Heart right ventricle (tissue), 16 donors: Measurements from ENCODE around the gene PCDHGC4. TPM values are rescaled to one million over a fixed set of nuclear protein-coding genes. Genes with fewer than 3 reads are reported as not detected.

Source experiments
- ATAC-seq, 8 donors: fragments of 200-7000 bp; cut with Tn5 transposase; one replicate each; pipeline ENCODE4 v1.9.1; 2020; ENCODE audit warnings: mild to moderate bottlenecking in 8 of 8, moderate library complexity in 8 of 8, moderate number of reproducible peaks in 1 of 8
- DNase-seq, 2 donors: peaks; one replicate each; pipeline ENCODE4 v3.0.0-alpha.2; 2020
- H3K27ac ChIP-seq, 10 donors: fragments of 200-600 bp; sonication (generic) in 2 of 10; one replicate each; pipeline versions ENCODE4 v1.5.0 to v1.8.0; 2020 to 2022; ENCODE audit warnings: mild to moderate bottlenecking in 3 of 10
- H3K27me3 ChIP-seq, 7 donors: fragments of 200-600 bp; one replicate each; pipeline ENCODE4 v1.8.0; 2021 to 2022; ENCODE audit warnings: mild to moderate bottlenecking in 2 of 7
- H3K36me3 ChIP-seq, 9 donors: fragments of 200-600 bp; sonication (generic) in 1 of 9; one replicate each; pipeline versions ENCODE4 v1.5.0 to v1.8.0; 2020 to 2022; ENCODE audit warnings: mild to moderate bottlenecking in 2 of 9
- H3K4me1 ChIP-seq, 9 donors: fragments of 200-600 bp; sonication (generic) in 1 of 9; one replicate each; pipeline versions ENCODE4 v1.5.0 to v1.8.0; 2020 to 2022; ENCODE audit warnings: mild to moderate bottlenecking in 4 of 9
- H3K4me3 ChIP-seq, 10 donors: fragments of 200-600 bp; sonication (generic) in 2 of 10; one replicate each; pipeline versions ENCODE4 v1.5.0 to v1.8.0; 2020 to 2022; ENCODE audit warnings: mild to moderate bottlenecking in 7 of 10, moderate library complexity in 2 of 10
- H3K9me3 ChIP-seq, 11 donors: fragments of 200-600 bp in 10 of 11; sonication (generic) in 2 of 11; one replicate each; pipeline versions ENCODE4 v1.5.0 to v1.8.0; 2013 to 2022; ENCODE audit warnings: mild to moderate bottlenecking in 2 of 11, control low read depth in 1 of 11, moderate library complexity in 1 of 11
- CTCF ChIP-seq, 9 donors: fragments of 200-600 bp; sonication (generic) in 2 of 9; IDR thresholded peaks; one replicate each; pipeline versions ENCODE4 v1.5.0 to v1.8.0; 2021 to 2022; ENCODE audit warnings: antibody characterized with exemption in 9 of 9, mild to moderate bottlenecking in 5 of 9, moderate library complexity in 1 of 9
- WGBS, 2 donors: extraction: QIAGEN DNeasy Blood & Tissue Kit; methylation state at CpG; one replicate each; pipeline ENCODE4 v1.1.7; 2013; ENCODE audit warnings: inconsistent platforms in 1 of 2; 5-methylcytosine and 5-hydroxymethylcytosine counted together
- intact Hi-C, 10 donors: fragments of 100-400 bp; cut with DNase I; formaldehyde crosslinking; loops; one replicate each; pipeline versions ENCODE4 v1.11.1 to v1.14.2; 2022
- long read RNA-seq, 3 donors: library from polyadenylated mRNA; unstranded; transcript quantifications; one replicate each; pipeline ENCODE4 v2.0.0, GENCODE V29; 2020 to 2021
- polyA plus RNA-seq, 2 donors: library from polyadenylated mRNA; stranded (reverse); fragments of 200-250 nt; gene quantifications; one replicate each; pipeline ENCODE4 v1.2.3, GENCODE V29; 2013
- total RNA-seq, 10 donors: library from RNA; stranded (reverse); fragmentation: NEBNext Ultra II Directional in 3 of 10; extraction: Animal tissue kit (Norgen Biotek cat#: 25700) in 3 of 10; gene quantifications; one replicate each; pipeline versions ENCODE4 v1.2.1 to v1.2.4, GENCODE V29; 2021 to 2023
- donor health status: Arrhythmogenic right ventricular cardiomyopathy.
- donor health status: ischemic (EF 13 %, LVEDD 7.1; RV severe dilation, severe dysfunction).
- donor health status: healthy with polysubstance abuse.
- donor health status: DM: no; HTN: yes; CAD: no.
- donor health status: DM: no; HTN: no; CAD: no.
- donor health status: ischemic (EF 25% LVEDD 6.9; RV normal size, moderate dysfunction).
- donor health status: ischemic (EF 25% LVEDD 5.7; RV mildly dilated, moderate dysfunction).
- donor health status: healthy.
- donor health status: DM: yes; HTN: yes; CAD: no.
- donor health status: Ischemic cardiomyopathy.
- donor health status: ischemic (EF 35%, LVEDD 5.7; RV mildly dilated, moderate dysfunction).
- donor health status: nonischemic (EF 11% LVEDD 7.7; RV severe dilation, severe dysfunction).
- donor health status: DM: yes; HTN: yes; CAD: no.
- donor health status: PGD.
- donor health status: ischemic (EF 29% LVEDD 5.4; RV normal size, mild dysfunction).
- donor health status: nonischemic (EF 23%, LVEDD 6.1; RV moderate dilation, normal function).

PCDHGC4 gene
- total RNA-seq (1 to 10 TPM; 1.7 to 4.3 (median 3.1) TPM), polyA plus RNA-seq (1 to 10 TPM in 1 of 2 donors, under 1 TPM in 1; 0.12 to 5.0 TPM)
- long read RNA-seq, donor 1: 0 reads
- long read RNA-seq, donor 2: 0 reads
- long read RNA-seq, donor 3: 0 reads

GRCh38 chr5:141484641-141485311, at the start of gene PCDHGC4:
TSS of gene PCDHGC4 (plus strand) at chr5:141485030. CDS start at chr5:141485174, 144 bp downstream.
- DNase-seq: no peak
- H3K4me3 ChIP-seq: peak within 1 kb of the TSS in 9 of 10 donors; percentile 18 to 48 (median 45)
- peak in 5 of 8 donors; percentile 9 to 54 (median 35) for ATAC-seq
- intact Hi-C loops: no loop called here
- peak within 1 kb of the TSS in 2 of 10 donors; percentile 4 to 31 for H3K27ac ChIP-seq
- H3K27me3 ChIP-seq: peaks cover 0 to 38% (median 0%) of the 10 kb centered on the region in 7 donors
- TF ChIP-seq CTCF (IDR thresholded peaks at IDR 0.05): no peak
- H3K36me3 ChIP-seq: peaks cover 0 to 33% (median 6%) of the 10 kb centered on the region in 9 donors
- peaks cover under 1 to 96% (median 44%) of the 10 kb centered on the region in 9 donors for H3K4me1 ChIP-seq
- H3K9me3 ChIP-seq: no peaks in the 10 kb centered on the region
- WGBS, 2 donors: 12 to 15% methylated on average over 39 of the region's 39 CpGs

- TF ChIP-seq CTCF (IDR thresholded peaks at IDR 0.05): no peak
- no peak for ATAC-seq
- Histone ChIP-seq H3K4me3 (no peak overlapping the region), H3K4me1 (peaks cover 0 to 6% (median 0%) of the 10 kb centered on the region in 9 donors), H3K27ac (no peak overlapping the region), H3K27me3 (peaks cover 0 to 13% (median 0%) of the 10 kb centered on the region in 7 donors), H3K36me3 (peaks cover 0 to 38% (median 0%) of the 10 kb centered on the region in 9 donors), H3K9me3 (peaks cover 0 to 98% (median 53%) of the 10 kb centered on the region in 11 donors)
- no peak for DNase-seq
- intact Hi-C loops: no loop called here
- WGBS, 2 donors: 90 to 96% methylated on average over 2 of the region's 2 CpGs
These were observed 47.6 kb upstream of the PCDHGC4 start for GRCh38 chr5:141437221-141437620.

GRCh38 chr5:141439411-141440141, 45.3 kb upstream of the PCDHGC4 start:
- peak in 3 of 8 donors; percentile 26 to 70 (median 68) for ATAC-seq
- intact Hi-C loops: loop anchor here in 1 of 10 donors (5.0 kb wide), 1 partner anchor 38 kb away; the partner anchor contains the start of gene PCDHGC3

More at GRCh38 chr5:141439411-141440141, 45.3 kb upstream of the PCDHGC4 start:
- Histone ChIP-seq H3K9me3 (peaks cover 0 to 94% (median 40%) of the 10 kb centered on the region in 11 donors), H3K4me3 (no peak overlapping the region), H3K36me3 (peaks cover 0 to 33% (median 0%) of the 10 kb centered on the region in 9 donors), H3K4me1 (peaks cover 0 to 16% (median 0%) of the 10 kb centered on the region in 9 donors), H3K27ac (no peak overlapping the region), H3K27me3 (no peaks in the 10 kb centered on the region)
- no peak for TF ChIP-seq CTCF (IDR thresholded peaks at IDR 0.05)
- WGBS, 2 donors: 60 to 66% methylated on average over 10 of the region's 10 CpGs
- no peak for DNase-seq
